Measurements from ENCODE around the gene SMLR1.

DNA sequence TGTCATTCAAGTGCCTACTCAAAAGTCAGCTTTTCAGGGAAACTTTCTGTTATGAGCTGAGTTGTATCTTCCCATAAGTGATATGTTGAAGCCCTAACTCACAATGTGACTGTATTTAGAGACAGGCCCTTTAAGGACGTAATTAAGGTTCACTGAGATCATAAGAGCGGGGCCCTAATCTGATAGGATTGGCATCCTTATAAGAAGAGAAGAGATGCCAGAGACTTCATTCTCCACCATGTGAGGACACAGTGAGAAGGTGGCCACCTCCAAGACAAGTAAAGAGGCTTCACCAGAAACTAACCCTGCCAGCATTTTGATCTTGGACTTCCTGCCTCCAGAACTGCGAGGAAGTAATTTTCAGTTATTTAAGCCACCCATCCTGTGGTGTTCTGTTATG lies 12.7 kb upstream of the SMLR1 start:
- TF ChIP-seq, protein P1, sequence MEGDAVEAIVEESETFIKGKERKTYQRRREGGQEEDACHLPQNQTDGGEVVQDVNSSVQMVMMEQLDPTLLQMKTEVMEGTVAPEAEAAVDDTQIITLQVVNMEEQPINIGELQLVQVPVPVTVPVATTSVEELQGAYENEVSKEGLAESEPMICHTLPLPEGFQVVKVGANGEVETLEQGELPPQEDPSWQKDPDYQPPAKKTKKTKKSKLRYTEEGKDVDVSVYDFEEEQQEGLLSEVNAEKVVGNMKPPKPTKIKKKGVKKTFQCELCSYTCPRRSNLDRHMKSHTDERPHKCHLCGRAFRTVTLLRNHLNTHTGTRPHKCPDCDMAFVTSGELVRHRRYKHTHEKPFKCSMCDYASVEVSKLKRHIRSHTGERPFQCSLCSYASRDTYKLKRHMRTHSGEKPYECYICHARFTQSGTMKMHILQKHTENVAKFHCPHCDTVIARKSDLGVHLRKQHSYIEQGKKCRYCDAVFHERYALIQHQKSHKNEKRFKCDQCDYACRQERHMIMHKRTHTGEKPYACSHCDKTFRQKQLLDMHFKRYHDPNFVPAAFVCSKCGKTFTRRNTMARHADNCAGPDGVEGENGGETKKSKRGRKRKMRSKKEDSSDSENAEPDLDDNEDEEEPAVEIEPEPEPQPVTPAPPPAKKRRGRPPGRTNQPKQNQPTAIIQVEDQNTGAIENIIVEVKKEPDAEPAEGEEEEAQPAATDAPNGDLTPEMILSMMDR (IDR thresholded peaks at IDR 0.05): no peak
- TF ChIP-seq POLR2A (IDR thresholded peaks at IDR 0.05): no peak

Measured in lower leg skin (tissue), 3 donors.